ENCODE data around the gene CEP83. TPM values are rescaled to one million over a fixed set of nuclear protein-coding genes. Genes with fewer than 3 reads are reported as not detected.

The CEP83 gene
- total and polyA plus RNA-seq, 2 donors from 2014 or later: 3.2 to 17.1 TPM

DNA sequence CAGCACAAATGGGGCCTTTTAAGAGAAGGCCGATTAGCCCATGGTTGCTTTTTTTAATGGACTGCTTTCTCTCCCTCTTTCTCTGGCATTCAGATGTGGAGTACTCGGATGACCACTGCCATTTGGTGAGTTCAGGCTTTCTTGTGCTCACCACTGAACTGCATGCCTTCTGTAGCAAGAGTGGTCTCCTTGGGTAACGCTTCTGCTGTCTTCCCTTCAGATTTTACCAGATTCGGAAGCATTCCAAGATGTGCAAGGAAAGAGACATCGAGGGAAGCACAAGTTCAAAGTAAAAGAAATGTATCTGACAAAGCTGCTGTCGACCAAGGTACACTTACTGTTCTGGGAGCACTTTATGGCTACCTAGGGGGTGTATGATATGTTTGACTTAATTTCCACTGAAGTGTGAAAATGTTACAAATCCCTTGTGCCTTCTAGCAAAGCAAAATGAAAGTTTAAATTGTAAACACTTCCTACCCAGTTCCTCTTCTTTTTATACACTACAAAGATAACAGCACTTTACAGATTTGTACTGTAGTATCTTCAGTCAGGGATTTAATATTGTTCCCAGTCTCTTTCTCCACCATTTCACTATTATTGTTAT lies 162.5 kb downstream of the CEP83 start:
- Histone ChIP-seq H3K27ac (ENCODE audit: low read depth in 2 of 2, low read length in 2 of 2) (no peak overlapping the region), H3K9ac (ENCODE audit: low read length in 3 of 3) (no peak overlapping the region), H3K9me3 (ENCODE audit: control insufficient read depth in 2 of 3, insufficient read depth in 1 of 3, low read length in 3 of 3) (no peaks in the 10 kb centered on the region), H3K4me1 (ENCODE audit: control insufficient read depth in 2 of 3, insufficient read depth in 2 of 3, low read depth in 1 of 3, low read length in 3 of 3) (no peaks in the 10 kb centered on the region), H3K36me3 (ENCODE audit: control insufficient read depth in 2 of 3, insufficient read depth in 3 of 3, low read length in 3 of 3) (no peaks in the 10 kb centered on the region), H3K27me3 (ENCODE audit: control insufficient read depth, insufficient read depth, low read length) (no peaks in the 10 kb centered on the region), H3K4me3 (ENCODE audit: low read length in 3 of 3) (no peak overlapping the region)
- TF ChIP-seq, protein P1, sequence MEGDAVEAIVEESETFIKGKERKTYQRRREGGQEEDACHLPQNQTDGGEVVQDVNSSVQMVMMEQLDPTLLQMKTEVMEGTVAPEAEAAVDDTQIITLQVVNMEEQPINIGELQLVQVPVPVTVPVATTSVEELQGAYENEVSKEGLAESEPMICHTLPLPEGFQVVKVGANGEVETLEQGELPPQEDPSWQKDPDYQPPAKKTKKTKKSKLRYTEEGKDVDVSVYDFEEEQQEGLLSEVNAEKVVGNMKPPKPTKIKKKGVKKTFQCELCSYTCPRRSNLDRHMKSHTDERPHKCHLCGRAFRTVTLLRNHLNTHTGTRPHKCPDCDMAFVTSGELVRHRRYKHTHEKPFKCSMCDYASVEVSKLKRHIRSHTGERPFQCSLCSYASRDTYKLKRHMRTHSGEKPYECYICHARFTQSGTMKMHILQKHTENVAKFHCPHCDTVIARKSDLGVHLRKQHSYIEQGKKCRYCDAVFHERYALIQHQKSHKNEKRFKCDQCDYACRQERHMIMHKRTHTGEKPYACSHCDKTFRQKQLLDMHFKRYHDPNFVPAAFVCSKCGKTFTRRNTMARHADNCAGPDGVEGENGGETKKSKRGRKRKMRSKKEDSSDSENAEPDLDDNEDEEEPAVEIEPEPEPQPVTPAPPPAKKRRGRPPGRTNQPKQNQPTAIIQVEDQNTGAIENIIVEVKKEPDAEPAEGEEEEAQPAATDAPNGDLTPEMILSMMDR (IDR thresholded peaks at IDR 0.05; ENCODE audit: borderline replicate concordance, extremely low read depth, insufficient read depth): no peak
- FAIRE-seq (no peak), DNase-seq (no peak)
- intact Hi-C loops (cut with DNase I): no loop called here

DNA sequence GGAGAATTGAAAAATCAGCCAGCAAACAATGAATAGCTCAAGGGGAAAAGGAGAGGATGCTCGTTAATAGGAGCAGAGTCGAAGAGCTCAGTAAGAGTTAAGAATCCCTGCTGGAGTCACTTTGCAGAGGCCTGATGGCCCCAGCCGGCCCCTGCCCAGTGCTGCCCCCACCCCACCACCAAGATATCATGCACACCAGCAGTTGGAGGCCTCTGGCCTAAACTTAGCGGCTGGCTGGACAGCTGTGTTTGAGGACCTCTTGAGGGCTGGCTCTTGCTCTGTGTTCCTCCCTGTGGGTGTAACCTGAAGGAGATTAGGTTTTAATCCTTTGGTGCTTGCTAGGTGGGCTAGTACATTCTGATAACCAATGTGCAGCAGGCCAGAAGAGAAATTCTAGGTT lies 169.3 kb downstream of the CEP83 start:
- H3K4me1 ChIP-seq (ENCODE audit: control insufficient read depth in 2 of 3, insufficient read depth in 2 of 3, low read depth in 1 of 3, low read length in 3 of 3): peaks cover 0 to 4% (median 0%) of the 10 kb centered on the region in 3 donors
- no peak for FAIRE-seq
- intact Hi-C loops (cut with DNase I): no loop called here
- H3K4me3 ChIP-seq (ENCODE audit: low read length in 3 of 3): no peak overlapping the region
- TF ChIP-seq, protein P1 (IDR thresholded peaks at IDR 0.05; ENCODE audit: borderline replicate concordance, extremely low read depth, insufficient read depth): no peak
- DNase-seq: peak in 1 of 5 donors; percentile 20
- H3K27me3 ChIP-seq (ENCODE audit: control insufficient read depth, insufficient read depth, low read length): no peaks in the 10 kb centered on the region
- no peak overlapping the region for H3K27ac ChIP-seq (ENCODE audit: low read depth in 2 of 2, low read length in 2 of 2)
- H3K9ac ChIP-seq (ENCODE audit: low read length in 3 of 3): no peak overlapping the region
- no peaks in the 10 kb centered on the region for H3K36me3 ChIP-seq (ENCODE audit: control insufficient read depth in 2 of 3, insufficient read depth in 3 of 3, low read length in 3 of 3)
- H3K9me3 ChIP-seq (ENCODE audit: control insufficient read depth in 2 of 3, insufficient read depth in 1 of 3, low read length in 3 of 3): no peaks in the 10 kb centered on the region

DNA sequence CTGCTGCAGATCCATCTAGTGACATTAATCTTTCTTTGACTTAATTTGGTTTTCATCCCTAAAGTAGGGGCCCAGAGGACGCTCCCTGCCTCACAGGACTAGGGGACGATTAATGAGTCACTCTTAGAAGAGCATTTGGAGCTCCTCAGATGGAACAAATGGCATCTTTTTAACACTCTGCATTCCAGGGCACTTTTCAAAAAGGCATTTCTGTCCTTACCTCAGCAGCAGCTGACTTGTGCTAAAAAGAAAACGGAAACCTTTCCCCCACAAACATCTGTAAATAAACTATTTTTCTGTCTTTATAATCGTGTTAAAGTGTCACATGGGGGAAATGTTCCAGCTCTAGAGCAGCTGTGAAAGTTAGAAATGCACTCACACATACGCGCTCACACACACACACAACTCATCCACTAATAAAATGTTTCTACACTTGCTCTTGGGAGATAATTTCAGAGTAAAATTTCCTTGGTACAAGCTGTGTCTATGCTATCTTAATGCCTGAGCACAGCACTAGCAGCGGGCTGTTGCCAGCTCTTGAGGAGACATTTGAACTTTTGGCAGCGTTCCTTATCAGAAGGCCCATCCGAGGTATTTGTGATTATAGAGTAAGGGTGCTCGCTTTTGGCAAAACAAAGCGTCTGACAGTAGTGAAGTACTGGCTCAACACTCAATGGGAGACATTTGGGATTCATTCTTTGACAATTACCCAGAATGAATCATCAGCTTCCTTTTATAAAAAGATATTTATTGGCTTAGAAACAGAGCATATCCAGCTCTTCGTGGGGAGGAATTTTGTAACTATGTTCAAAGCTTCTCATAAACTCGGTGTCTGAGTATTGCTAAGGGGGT lies 170.0 kb downstream of the CEP83 start:
- Histone ChIP-seq H3K27ac (ENCODE audit: low read depth in 2 of 2, low read length in 2 of 2) (no peak overlapping the region), H3K9me3 (ENCODE audit: control insufficient read depth in 2 of 3, insufficient read depth in 1 of 3, low read length in 3 of 3) (no peaks in the 10 kb centered on the region), H3K4me3 (ENCODE audit: low read length in 3 of 3) (no peak overlapping the region), H3K27me3 (ENCODE audit: control insufficient read depth, insufficient read depth, low read length) (no peaks in the 10 kb centered on the region), H3K36me3 (ENCODE audit: control insufficient read depth in 2 of 3, insufficient read depth in 3 of 3, low read length in 3 of 3) (no peaks in the 10 kb centered on the region), H3K4me1 (ENCODE audit: control insufficient read depth in 2 of 3, insufficient read depth in 2 of 3, low read depth in 1 of 3, low read length in 3 of 3) (peaks cover 0 to 4% (median 0%) of the 10 kb centered on the region in 3 donors), H3K9ac (ENCODE audit: low read length in 3 of 3) (no peak overlapping the region)
- TF ChIP-seq, protein P1 (IDR thresholded peaks at IDR 0.05; ENCODE audit: borderline replicate concordance, extremely low read depth, insufficient read depth): no peak
- peak in 1 of 5 donors; percentile 51 for DNase-seq
- FAIRE-seq: no peak
- intact Hi-C loops (cut with DNase I): no loop called here

Data from kidney (tissue), 14 donors.